Panc1 (cell line): ENCODE results near the gene LILRA2. TPM values are rescaled to one million over a fixed set of nuclear protein-coding genes. Genes with fewer than 3 reads are reported as not detected.

ENCODE experiments used
- ATAC-seq: fragments of 200-7000 bp; cut with Tn5 transposase; 2 replicates; pipeline ENCODE4 v1.9.1; 2020; ENCODE audit warnings: mild to moderate bottlenecking, moderate library complexity
- BruUV-seq: library from RNA; stranded (reverse); fragments of 400-500 nt; replicated peaks from 2 replicates; lab custom pipeline; 2021; lab: Mats Ljungman, UMichigan
- CTCF ChIA-PET: fragments of 300-600 bp; sonication (Branson Sonifier 250); formaldehyde crosslinking; loops from one replicate; lab custom pipeline; 2022; ENCODE audit warnings: antibody characterized with exemption; lab: Charles Lee
- POLR2A ChIA-PET: fragments of 300-600 bp; sonication (Branson Sonifier 250); formaldehyde crosslinking; loops from one replicate; lab custom pipeline; 2022; ENCODE audit warnings: antibody characterized with exemption; lab: Charles Lee
- DNase-seq: peaks from one replicate; pipeline ENCODE4 v3.0.0-alpha.2; 2010; ENCODE audit warnings: low read depth, low spot score
- H3K27ac ChIP-seq: 2 replicates; pipeline ENCODE4 v1.5.1; 2011; ENCODE audit warnings: mild to moderate bottlenecking, low read length, inconsistent platforms
- H3K27me3 ChIP-seq: fragments of 200-500 bp; sonication (Bioruptor generic); 2 replicates; pipeline ENCODE4 v1.6.0; 2014; ENCODE audit warnings: low read length, inconsistent platforms; ENCODE audit not compliant: control insufficient read depth, insufficient read depth
- H3K36me3 ChIP-seq: fragments of 200-500 bp; sonication (Bioruptor generic); 2 replicates; pipeline ENCODE4 v1.5.1; 2014; ENCODE audit warnings: inconsistent platforms, mild to moderate bottlenecking, low read length, moderate library complexity; ENCODE audit not compliant: control insufficient read depth, insufficient read depth
- H3K4me1 ChIP-seq: 2 replicates; pipeline ENCODE4 v1.5.1; 2011; ENCODE audit warnings: inconsistent platforms, mild to moderate bottlenecking, low read length, moderate library complexity; ENCODE audit not compliant: control insufficient read depth, insufficient read depth
- H3K4me3 ChIP-seq, 2 experiments: 2 replicates each; pipeline ENCODE4 v1.5.1; 2011 to 2012; ENCODE audit warnings: low read depth in 2 of 2, low read length in 2 of 2, mild to moderate bottlenecking in 2 of 2, inconsistent platforms in 1 of 2, moderate library complexity in 1 of 2
- H3K9me3 ChIP-seq: fragments of 200-500 bp; sonication (Bioruptor generic); 2 replicates; pipeline ENCODE4 v1.5.1; 2014; ENCODE audit warnings: low read depth, mild to moderate bottlenecking, inconsistent platforms, low read length, moderate library complexity; ENCODE audit not compliant: control insufficient read depth, insufficient read depth
- CTCF ChIP-seq: fragments of 450-650 bp; IDR thresholded peaks from 2 replicates; pipeline ENCODE4 v1.5.1; 2017; ENCODE audit warnings: mild to moderate bottlenecking
- POLR2AphosphoS5 ChIP-seq: IDR thresholded peaks from 2 replicates; pipeline ENCODE4 v1.6.1; 2012; ENCODE audit warnings: mild to moderate bottlenecking, low read depth, low read length, moderate library complexity
- REST ChIP-seq, 2 experiments: IDR thresholded peaks; 2 replicates each; pipeline ENCODE4 v1.6.1; 2011 to 2012; ENCODE audit warnings: low read depth in 2 of 2, control low read depth in 1 of 2, low read length in 1 of 2, mild to moderate bottlenecking in 1 of 2, moderate library complexity in 1 of 2; ENCODE audit not compliant: insufficient read depth in 1 of 2
- SIN3A ChIP-seq: IDR thresholded peaks from 2 replicates; pipeline ENCODE4 v1.6.1; 2012; ENCODE audit warnings: low read depth, mild to moderate bottlenecking, low read length, moderate library complexity, borderline replicate concordance; ENCODE audit not compliant: insufficient read depth
- TCF7L2 ChIP-seq: IDR thresholded peaks from 2 replicates; pipeline ENCODE4 v1.6.1; 2011; ENCODE audit warnings: mild to moderate bottlenecking, low read depth, low read length, inconsistent platforms
- in situ Hi-C: cut with HindIII; loops from 2 replicates; pipeline ENCODE4 v1.10.0; 2016; ENCODE audit warnings: low sequenced_read_pairs, low pct_unique_long_range_greater_than_20kb
- intact Hi-C: fragments of 100-400 bp; cut with micrococcal nuclease; formaldehyde crosslinking; loops from one replicate; pipeline ENCODE4 v1.10.0; 2022; ENCODE audit not compliant: unreplicated experiment
- total RNA-seq: library from RNA; stranded (reverse); gene quantifications from one replicate; pipeline ENCODE4 v1.2.1, GENCODE V29; 2021; ENCODE audit not compliant: unreplicated experiment

The LILRA2 gene
- total RNA-seq, 1 experiment from 2014 or later, result not detected

- peaks cover 64% of the 10 kb centered on the region for H3K27me3 ChIP-seq
- ATAC-seq (no peak), DNase-seq (no peak)
- intact Hi-C loops (no loop called here), in situ Hi-C loops (no loop called here)
- no peak overlapping the region for H3K4me3 ChIP-seq
- H3K27ac ChIP-seq, result no peak overlapping the region
- POLR2A ChIA-PET, result no interaction called here
- no peaks in the 10 kb centered on the region for H3K4me1 ChIP-seq
- CTCF ChIA-PET, result no interaction called here
- no peaks in the 10 kb centered on the region for H3K9me3 ChIP-seq
- BruUV-seq, result no TSS peak
- no peaks in the 10 kb centered on the region for H3K36me3 ChIP-seq
- no peak for TF ChIP-seq REST (IDR thresholded peaks at IDR 0.05; ENCODE audit: insufficient read depth in 1 of 2, low read depth in 2 of 2, low read length in 1 of 2)
- TF ChIP-seq POLR2AphosphoS5, result no peak
- TF ChIP-seq TCF7L2, result no peak
- no peak for TF ChIP-seq CTCF
- TF ChIP-seq SIN3A, result no peak
These were observed 39.4 kb upstream of the LILRA2 start for GRCh38 chr19:54534156-54534555.

- no TSS peak for BruUV-seq
- no peaks in the 10 kb centered on the region for H3K9me3 ChIP-seq
- DNase-seq (no peak), ATAC-seq (no peak)
- intact Hi-C loops (no loop called here), in situ Hi-C loops (no loop called here)
- no peak overlapping the region for H3K27ac ChIP-seq
- H3K36me3 ChIP-seq, result no peaks in the 10 kb centered on the region
- H3K27me3 ChIP-seq, result peaks cover 57% of the 10 kb centered on the region
- no peak for TF ChIP-seq CTCF
- TF ChIP-seq SIN3A, result no peak
- TF ChIP-seq POLR2AphosphoS5, result no peak
- no peak for TF ChIP-seq TCF7L2
- no peak for TF ChIP-seq REST (IDR thresholded peaks at IDR 0.05; ENCODE audit: insufficient read depth in 1 of 2, low read depth in 2 of 2, low read length in 1 of 2)
- ChIA-PET POLR2A (interaction anchor here (0.6 kb wide), 1 partner anchor 23 kb away, joined by 7 read pairs; no protein-coding TSS in a partner anchor), CTCF (no interaction called here)
- H3K4me3 ChIP-seq, result no peak overlapping the region
- H3K4me1 ChIP-seq, result no peaks in the 10 kb centered on the region
These were observed 38.0 kb upstream of the LILRA2 start for GRCh38 chr19:54535601-54536000.
